GM13976 (cell line): ENCODE results near the gene GOLGA1.
"Not testable (repeated sequence)": the region's sequence is repeated elsewhere in the genome, so short reads cannot be mapped to it uniquely, and the experiment has no call there.

Experiments used
- DNase-seq: peaks from one replicate; pipeline ENCODE4 v3.0.0; 2012; ENCODE audit warnings: low spot score
- in situ Hi-C: fragments of 300-500 bp; cut with MboI; formaldehyde crosslinking; loops from one replicate; pipeline ENCODE4 v1.12.0; 2022; ENCODE audit warnings: low sequenced_read_pairs, mixed read lengths, inconsistent platforms; ENCODE audit not compliant: unreplicated experiment
- TF ChIP-seq, protein P1 (sequence below): IDR thresholded peaks from 2 replicates; pipeline ENCODE4 v1.5.1; 2012; ENCODE audit warnings: borderline replicate concordance, mild to moderate bottlenecking; ENCODE audit not compliant: insufficient read depth; ENCODE audit errors: extremely low read depth, missing control alignments, control extremely low read depth

GOLGA1 gene

GRCh38 chr9:124841075-124841821, 99.6 kb downstream of the GOLGA1 start:
- in situ Hi-C loops: no loop called here
- TF ChIP-seq, protein P1, sequence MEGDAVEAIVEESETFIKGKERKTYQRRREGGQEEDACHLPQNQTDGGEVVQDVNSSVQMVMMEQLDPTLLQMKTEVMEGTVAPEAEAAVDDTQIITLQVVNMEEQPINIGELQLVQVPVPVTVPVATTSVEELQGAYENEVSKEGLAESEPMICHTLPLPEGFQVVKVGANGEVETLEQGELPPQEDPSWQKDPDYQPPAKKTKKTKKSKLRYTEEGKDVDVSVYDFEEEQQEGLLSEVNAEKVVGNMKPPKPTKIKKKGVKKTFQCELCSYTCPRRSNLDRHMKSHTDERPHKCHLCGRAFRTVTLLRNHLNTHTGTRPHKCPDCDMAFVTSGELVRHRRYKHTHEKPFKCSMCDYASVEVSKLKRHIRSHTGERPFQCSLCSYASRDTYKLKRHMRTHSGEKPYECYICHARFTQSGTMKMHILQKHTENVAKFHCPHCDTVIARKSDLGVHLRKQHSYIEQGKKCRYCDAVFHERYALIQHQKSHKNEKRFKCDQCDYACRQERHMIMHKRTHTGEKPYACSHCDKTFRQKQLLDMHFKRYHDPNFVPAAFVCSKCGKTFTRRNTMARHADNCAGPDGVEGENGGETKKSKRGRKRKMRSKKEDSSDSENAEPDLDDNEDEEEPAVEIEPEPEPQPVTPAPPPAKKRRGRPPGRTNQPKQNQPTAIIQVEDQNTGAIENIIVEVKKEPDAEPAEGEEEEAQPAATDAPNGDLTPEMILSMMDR: no peak
- DNase-seq: no peak

DNA sequence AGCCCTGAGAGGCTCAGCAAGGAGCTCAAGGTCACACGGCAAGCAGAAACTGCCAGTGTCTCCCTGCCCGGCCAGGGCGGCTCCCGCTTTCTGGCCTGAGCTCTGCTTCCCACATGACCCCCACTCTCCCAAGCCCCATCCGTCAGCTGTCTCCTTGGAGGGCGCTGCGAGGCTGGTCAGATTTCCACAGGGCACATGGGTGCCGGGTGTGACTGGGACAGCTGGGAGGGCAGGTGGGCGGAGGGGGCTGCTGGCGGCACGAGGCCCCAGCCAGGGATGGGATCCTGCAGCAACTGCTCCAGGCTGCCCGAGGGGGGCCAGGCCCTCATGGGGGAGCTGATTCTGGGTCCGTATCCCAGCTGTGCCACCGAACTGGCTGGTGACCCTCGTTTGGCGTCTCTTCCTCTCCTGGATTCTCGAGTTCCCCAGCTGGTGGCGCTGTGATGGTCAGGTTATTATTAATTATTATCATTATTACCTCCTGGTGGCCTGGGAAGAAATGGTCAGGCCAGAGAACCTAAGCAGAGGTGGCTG, 100.5 kb downstream of the GOLGA1 start:
- no peak for DNase-seq
- in situ Hi-C loops: no loop called here
- TF ChIP-seq, protein P1: no peak

GRCh38 chr9:124839612-124840299, 101.1 kb downstream of the GOLGA1 start:
- TF ChIP-seq, protein P1: no peak
- DNase-seq: no peak
- in situ Hi-C loops: no loop called here

DNA sequence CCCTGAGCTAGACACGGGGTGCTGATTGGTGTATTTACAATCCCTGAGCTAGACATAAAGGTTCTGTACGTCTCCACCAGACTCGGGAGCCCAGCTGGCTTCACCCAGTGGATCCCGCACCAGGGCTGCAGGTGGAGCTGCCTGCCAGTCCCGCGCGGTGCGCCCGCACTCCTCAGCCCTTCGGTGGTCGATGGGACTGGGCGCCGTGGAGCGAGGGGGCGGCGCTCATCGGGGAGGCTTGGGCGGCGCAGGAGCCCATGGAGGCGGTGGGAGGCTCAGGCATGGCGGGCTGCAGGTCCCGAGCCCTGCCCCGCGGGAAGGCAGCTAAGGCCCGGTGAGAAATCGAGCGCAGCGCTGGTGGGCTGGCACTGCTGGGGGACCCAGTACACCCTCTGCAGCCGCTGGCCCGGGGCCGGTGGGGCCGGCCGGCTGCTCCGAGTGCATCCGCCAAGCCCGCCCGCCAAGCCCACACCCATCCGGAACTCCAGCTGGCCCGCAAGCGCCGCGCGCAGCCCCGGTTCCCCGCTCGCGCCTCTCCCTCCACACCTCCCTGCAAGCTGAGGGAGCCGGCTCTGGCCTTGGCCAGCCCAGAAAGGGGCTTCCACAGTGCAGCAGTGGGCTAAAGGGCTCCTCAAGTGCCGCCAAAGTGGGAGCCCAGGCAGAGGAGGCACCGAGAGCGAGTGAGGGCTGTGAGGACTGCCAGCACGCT, 102.2 kb downstream of the GOLGA1 start:
- not testable (repeated sequence) for DNase-seq

DNA sequence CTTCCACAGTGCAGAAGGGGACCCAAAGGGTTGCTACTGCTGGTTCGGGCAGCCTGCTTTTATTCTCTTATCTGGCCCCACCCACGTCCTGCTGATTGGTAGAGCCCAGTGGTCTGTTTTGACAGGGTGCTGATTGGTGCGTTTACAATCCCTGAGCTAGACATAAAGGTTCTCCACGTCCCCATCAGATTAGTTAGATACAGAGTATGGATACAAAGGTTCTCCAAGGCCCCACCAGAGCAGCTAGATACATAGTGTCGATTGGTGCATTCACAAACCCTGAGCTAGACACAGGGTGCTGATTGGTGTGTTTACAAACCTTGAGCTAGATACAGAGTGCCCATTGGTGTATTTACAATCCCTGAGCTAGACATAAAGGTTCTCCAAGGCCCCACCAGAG, 102.8 kb downstream of the GOLGA1 start:
- in situ Hi-C loops, DNase-seq: not testable (repeated sequence)

More for the DNA sequence above, 102.2 kb downstream of the GOLGA1 start:
- in situ Hi-C loops: not testable (repeated sequence)

DNA sequence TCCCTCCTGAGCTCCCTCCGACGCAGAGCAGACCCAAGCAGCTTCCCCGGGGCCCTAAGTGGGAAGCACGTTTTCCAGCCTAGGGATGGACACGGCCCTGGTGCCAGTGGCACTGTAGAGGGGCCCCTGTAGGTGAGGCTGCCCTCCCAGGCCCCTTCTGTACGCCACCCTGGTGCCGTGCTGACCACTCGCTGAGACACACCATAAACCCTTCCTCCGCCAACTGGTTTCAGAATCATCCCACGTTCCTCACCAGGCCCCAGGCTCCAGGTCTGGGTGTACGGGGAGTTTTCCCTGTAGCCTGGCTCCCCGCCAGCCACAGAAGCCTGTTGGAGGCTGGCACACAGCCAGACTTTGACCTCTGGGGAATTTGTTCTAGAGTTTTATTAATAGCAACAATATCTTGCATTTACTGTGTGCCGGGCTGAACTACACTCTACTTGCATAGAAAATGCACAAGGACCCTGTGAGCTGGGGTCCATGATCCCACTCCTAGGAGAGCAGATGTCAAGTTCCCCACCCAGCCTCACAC, 105.8 kb downstream of the GOLGA1 start:
- in situ Hi-C loops: no loop called here
- TF ChIP-seq, protein P1: no peak
- no peak for DNase-seq

GRCh38 chr9:124834591-124834990, 106.3 kb downstream of the GOLGA1 start:
- in situ Hi-C loops: no loop called here
- TF ChIP-seq, protein P1: no peak
- DNase-seq: no peak
